ENCODE results near the gene PCDHGA8. TPM values are rescaled to one million over a fixed set of nuclear protein-coding genes. Genes with fewer than 3 reads are reported as not detected.
"Not testable (repeated sequence)": the region's sequence is repeated elsewhere in the genome, so short reads cannot be mapped to it uniquely, and the experiment has no call there.

Gene PCDHGA8
- total and polyA plus RNA-seq, 2 donors, result 0.18 to 0.19 TPM

- H3K4me1 ChIP-seq (ENCODE audit: control insufficient read depth in 2 of 2, insufficient read depth in 2 of 2, low read length in 2 of 2), result peaks cover 0 to 6% of the 10 kb centered on the region in 2 donors
- H3K4me3 ChIP-seq (ENCODE audit: low read length in 2 of 2), result no peak overlapping the region
- no peak for DNase-seq (ENCODE audit: low read depth in 6 of 9, low spot score in 9 of 9)
- H3K27ac ChIP-seq (ENCODE audit: low read depth in 1 of 2, low read length in 1 of 2), result no peak overlapping the region
- H3K36me3 ChIP-seq (ENCODE audit: control insufficient read depth in 2 of 2, insufficient read depth in 2 of 2, low read length in 1 of 2), result no peaks in the 10 kb centered on the region
- H3K9me3 ChIP-seq (ENCODE audit: control insufficient read depth in 2 of 2, insufficient read depth in 1 of 2, low read length in 1 of 2), result peaks cover 22 to 42% of the 10 kb centered on the region in 2 donors
- WGBS, result 35% methylated on average over 42 of the region's 42 CpGs
- H3K27me3 ChIP-seq (ENCODE audit: control insufficient read depth in 2 of 2, insufficient read depth in 1 of 2, low read length in 1 of 2), result peaks cover 39 to 88% of the 10 kb centered on the region in 2 donors
These were observed 30.4 kb downstream of the PCDHGA8 start for GRCh38 chr5:141422742-141423291.

GRCh38 chr5:141427783-141428426 lies 35.5 kb downstream of the PCDHGA8 start:
- Histone ChIP-seq H3K27ac (ENCODE audit: low read depth in 1 of 2, low read length in 1 of 2) (no peak overlapping the region), H3K9me3 (ENCODE audit: control insufficient read depth in 2 of 2, insufficient read depth in 1 of 2, low read length in 1 of 2) (peaks cover 17 to 35% of the 10 kb centered on the region in 2 donors), H3K4me3 (ENCODE audit: low read length in 2 of 2) (no peak overlapping the region), H3K4me1 (ENCODE audit: control insufficient read depth in 2 of 2, insufficient read depth in 2 of 2, low read length in 2 of 2) (no peaks in the 10 kb centered on the region), H3K27me3 (ENCODE audit: control insufficient read depth in 2 of 2, insufficient read depth in 1 of 2, low read length in 1 of 2) (peaks cover 21 to 85% of the 10 kb centered on the region in 2 donors), H3K36me3 (ENCODE audit: control insufficient read depth in 2 of 2, insufficient read depth in 2 of 2, low read length in 1 of 2) (no peaks in the 10 kb centered on the region)
- 67% methylated on average over 53 of the region's 53 CpGs for WGBS
- no peak for DNase-seq (ENCODE audit: low read depth in 6 of 9, low spot score in 9 of 9)

GRCh38 chr5:141430332-141431113 lies 38.1 kb downstream of the PCDHGA8 start, which contains the start of gene PCDHGA12:
PCDHGA12 (plus strand) TSS chr5:141430507; CDS start chr5:141430760, 253 bp downstream.
- Histone ChIP-seq H3K27me3 (ENCODE audit: control insufficient read depth in 2 of 2, insufficient read depth in 1 of 2, low read length in 1 of 2) (peaks cover 18 to 81% of the 10 kb centered on the region in 2 donors), H3K4me3 (ENCODE audit: low read length in 2 of 2) (peak within 1 kb of the TSS in 1 of 2 donors; percentile 14), H3K9me3 (ENCODE audit: control insufficient read depth in 2 of 2, insufficient read depth in 1 of 2, low read length in 1 of 2) (peaks cover 17 to 30% of the 10 kb centered on the region in 2 donors), H3K27ac (ENCODE audit: low read depth in 1 of 2, low read length in 1 of 2) (no peak within 1 kb of the TSS), H3K36me3 (ENCODE audit: control insufficient read depth in 2 of 2, insufficient read depth in 2 of 2, low read length in 1 of 2) (no peaks in the 10 kb centered on the region), H3K4me1 (ENCODE audit: control insufficient read depth in 2 of 2, insufficient read depth in 2 of 2, low read length in 2 of 2) (no peaks in the 10 kb centered on the region)
- peak in 1 of 9 donors; percentile 49 for DNase-seq (ENCODE audit: low read depth in 6 of 9, low spot score in 9 of 9)
- WGBS, result 16% methylated on average over 33 of the region's 33 CpGs

GRCh38 chr5:141431286-141431685 lies 38.9 kb downstream of the PCDHGA8 start:
- Histone ChIP-seq H3K27ac (ENCODE audit: low read depth in 1 of 2, low read length in 1 of 2) (no peak overlapping the region), H3K36me3 (ENCODE audit: control insufficient read depth in 2 of 2, insufficient read depth in 2 of 2, low read length in 1 of 2) (no peaks in the 10 kb centered on the region), H3K4me3 (ENCODE audit: low read length in 2 of 2) (peak overlapping the region in 1 of 2 donors; percentile 14), H3K4me1 (ENCODE audit: control insufficient read depth in 2 of 2, insufficient read depth in 2 of 2, low read length in 2 of 2) (no peaks in the 10 kb centered on the region), H3K9me3 (ENCODE audit: control insufficient read depth in 2 of 2, insufficient read depth in 1 of 2, low read length in 1 of 2) (peaks cover 17 to 30% of the 10 kb centered on the region in 2 donors), H3K27me3 (ENCODE audit: control insufficient read depth in 2 of 2, insufficient read depth in 1 of 2, low read length in 1 of 2) (peaks cover 18 to 73% of the 10 kb centered on the region in 2 donors)
- DNase-seq (ENCODE audit: low read depth in 6 of 9, low spot score in 9 of 9), result no peak
- 21% methylated on average over 37 of the region's 37 CpGs for WGBS

GRCh38 chr5:141432308-141432707 lies 39.9 kb downstream of the PCDHGA8 start:
- Histone ChIP-seq H3K27me3 (ENCODE audit: control insufficient read depth in 2 of 2, insufficient read depth in 1 of 2, low read length in 1 of 2) (peaks cover 17 to 63% of the 10 kb centered on the region in 2 donors), H3K9me3 (ENCODE audit: control insufficient read depth in 2 of 2, insufficient read depth in 1 of 2, low read length in 1 of 2) (peaks cover 17 to 29% of the 10 kb centered on the region in 2 donors)
- H3K36me3 ChIP-seq (ENCODE audit: control insufficient read depth in 2 of 2, insufficient read depth in 2 of 2, low read length in 1 of 2); H3K4me1 ChIP-seq (ENCODE audit: control insufficient read depth in 2 of 2, insufficient read depth in 2 of 2, low read length in 2 of 2); H3K27ac ChIP-seq (ENCODE audit: low read depth in 1 of 2, low read length in 1 of 2); DNase-seq (ENCODE audit: low read depth in 6 of 9, low spot score in 9 of 9); H3K4me3 ChIP-seq (ENCODE audit: low read length in 2 of 2): not testable (repeated sequence)
- WGBS, result 47% methylated on average over 38 of the region's 38 CpGs

- not testable (repeated sequence) for H3K36me3 ChIP-seq (ENCODE audit: control insufficient read depth in 2 of 2, insufficient read depth in 2 of 2, low read length in 1 of 2); H3K27ac ChIP-seq (ENCODE audit: low read depth in 1 of 2, low read length in 1 of 2); H3K4me1 ChIP-seq (ENCODE audit: control insufficient read depth in 2 of 2, insufficient read depth in 2 of 2, low read length in 2 of 2); DNase-seq (ENCODE audit: low read depth in 6 of 9, low spot score in 9 of 9); H3K4me3 ChIP-seq (ENCODE audit: low read length in 2 of 2)
- 39% methylated on average over 29 of the region's 29 CpGs for WGBS
- peaks cover 16 to 59% of the 10 kb centered on the region in 2 donors for H3K27me3 ChIP-seq (ENCODE audit: control insufficient read depth in 2 of 2, insufficient read depth in 1 of 2, low read length in 1 of 2)
- H3K9me3 ChIP-seq (ENCODE audit: control insufficient read depth in 2 of 2, insufficient read depth in 1 of 2, low read length in 1 of 2), result peaks cover 15 to 25% of the 10 kb centered on the region in 2 donors
These were observed 40.3 kb downstream of the PCDHGA8 start for GRCh38 chr5:141432726-141433125.

- Histone ChIP-seq H3K4me1 (ENCODE audit: control insufficient read depth in 2 of 2, insufficient read depth in 2 of 2, low read length in 2 of 2) (no peaks in the 10 kb centered on the region), H3K9me3 (ENCODE audit: control insufficient read depth in 2 of 2, insufficient read depth in 1 of 2, low read length in 1 of 2) (peaks cover 14 to 21% of the 10 kb centered on the region in 2 donors), H3K36me3 (ENCODE audit: control insufficient read depth in 2 of 2, insufficient read depth in 2 of 2, low read length in 1 of 2) (no peaks in the 10 kb centered on the region), H3K27ac (ENCODE audit: low read depth in 1 of 2, low read length in 1 of 2) (no peak overlapping the region), H3K4me3 (ENCODE audit: low read length in 2 of 2) (no peak overlapping the region), H3K27me3 (ENCODE audit: control insufficient read depth in 2 of 2, insufficient read depth in 1 of 2, low read length in 1 of 2) (peaks cover 16 to 46% of the 10 kb centered on the region in 2 donors)
- DNase-seq (ENCODE audit: low read depth in 6 of 9, low spot score in 9 of 9), result no peak
- WGBS, result 88% methylated on average over 2 of the region's 2 CpGs
These were observed 41.6 kb downstream of the PCDHGA8 start for GRCh38 chr5:141434006-141434405.

- H3K4me3 ChIP-seq (ENCODE audit: low read length in 2 of 2), result no peak overlapping the region
- no peak overlapping the region for H3K27ac ChIP-seq (ENCODE audit: low read depth in 1 of 2, low read length in 1 of 2)
- no peaks in the 10 kb centered on the region for H3K4me1 ChIP-seq (ENCODE audit: control insufficient read depth in 2 of 2, insufficient read depth in 2 of 2, low read length in 2 of 2)
- no peaks in the 10 kb centered on the region for H3K36me3 ChIP-seq (ENCODE audit: control insufficient read depth in 2 of 2, insufficient read depth in 2 of 2, low read length in 1 of 2)
- peaks cover 0 to 27% of the 10 kb centered on the region in 2 donors for H3K27me3 ChIP-seq (ENCODE audit: control insufficient read depth in 2 of 2, insufficient read depth in 1 of 2, low read length in 1 of 2)
- no peak for DNase-seq (ENCODE audit: low read depth in 6 of 9, low spot score in 9 of 9)
- peaks cover 3 to 9% of the 10 kb centered on the region in 2 donors for H3K9me3 ChIP-seq (ENCODE audit: control insufficient read depth in 2 of 2, insufficient read depth in 1 of 2, low read length in 1 of 2)
- WGBS, result 94% methylated on average over 2 of the region's 2 CpGs
These were observed 44.8 kb downstream of the PCDHGA8 start for GRCh38 chr5:141437221-141437620.

Data from thymus (tissue), 11 donors.